ENCODE data around the gene P3H4.

P3H4 gene

DNA sequence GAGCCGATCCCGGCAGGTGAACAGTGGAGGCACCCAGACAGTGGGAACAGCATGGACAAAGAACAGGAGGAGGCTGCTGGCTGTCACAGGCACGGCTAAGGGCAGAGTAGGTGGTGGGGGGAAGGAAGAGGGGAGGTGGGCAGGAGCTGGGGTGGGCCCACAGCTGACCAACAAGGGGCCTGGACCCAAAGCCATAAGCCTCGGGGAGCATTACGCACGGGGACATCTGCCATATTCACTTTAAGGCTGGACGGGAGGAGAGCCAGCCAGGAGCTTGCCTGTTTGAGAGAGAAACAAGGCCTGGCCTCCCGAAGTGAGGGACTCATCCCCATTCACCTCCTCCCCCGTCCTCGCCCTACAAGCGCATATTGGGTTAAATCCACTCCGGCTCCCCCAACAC, 57.7 kb downstream of the P3H4 start:
- Histone ChIP-seq H3K27me3 (ENCODE audit: insufficient read depth, poor library complexity, severe bottlenecking) (no peaks in the 10 kb centered on the region), H3K27ac (replicated peaks) (no peak overlapping the region), H3K4me3 (replicated peaks; ENCODE audit: insufficient read depth, low read length) (no peak overlapping the region)
- DNase-seq (ENCODE audit: low read depth in 1 of 2, low spot score in 1 of 2), result no peak
- TF ChIP-seq, protein P1, sequence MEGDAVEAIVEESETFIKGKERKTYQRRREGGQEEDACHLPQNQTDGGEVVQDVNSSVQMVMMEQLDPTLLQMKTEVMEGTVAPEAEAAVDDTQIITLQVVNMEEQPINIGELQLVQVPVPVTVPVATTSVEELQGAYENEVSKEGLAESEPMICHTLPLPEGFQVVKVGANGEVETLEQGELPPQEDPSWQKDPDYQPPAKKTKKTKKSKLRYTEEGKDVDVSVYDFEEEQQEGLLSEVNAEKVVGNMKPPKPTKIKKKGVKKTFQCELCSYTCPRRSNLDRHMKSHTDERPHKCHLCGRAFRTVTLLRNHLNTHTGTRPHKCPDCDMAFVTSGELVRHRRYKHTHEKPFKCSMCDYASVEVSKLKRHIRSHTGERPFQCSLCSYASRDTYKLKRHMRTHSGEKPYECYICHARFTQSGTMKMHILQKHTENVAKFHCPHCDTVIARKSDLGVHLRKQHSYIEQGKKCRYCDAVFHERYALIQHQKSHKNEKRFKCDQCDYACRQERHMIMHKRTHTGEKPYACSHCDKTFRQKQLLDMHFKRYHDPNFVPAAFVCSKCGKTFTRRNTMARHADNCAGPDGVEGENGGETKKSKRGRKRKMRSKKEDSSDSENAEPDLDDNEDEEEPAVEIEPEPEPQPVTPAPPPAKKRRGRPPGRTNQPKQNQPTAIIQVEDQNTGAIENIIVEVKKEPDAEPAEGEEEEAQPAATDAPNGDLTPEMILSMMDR (IDR thresholded peaks at IDR 0.05; ENCODE audit: insufficient read depth, low read length), result no peak
- no peak for TF ChIP-seq POLR2AphosphoS5 (IDR thresholded peaks at IDR 0.05; ENCODE audit: low read depth)
- no peak for TF ChIP-seq GABPA (IDR thresholded peaks at IDR 0.05; ENCODE audit: low read depth)

Measured in HL-60 (cell line).